ENCODE measurements around the gene OPA3. TPM values are rescaled to one million over a fixed set of nuclear protein-coding genes. Genes with fewer than 3 reads are reported as not detected.

Gene OPA3
- total and polyA plus RNA-seq, 12 donors = 4.3 to 34.1 (median 16.7) TPM

DNA sequence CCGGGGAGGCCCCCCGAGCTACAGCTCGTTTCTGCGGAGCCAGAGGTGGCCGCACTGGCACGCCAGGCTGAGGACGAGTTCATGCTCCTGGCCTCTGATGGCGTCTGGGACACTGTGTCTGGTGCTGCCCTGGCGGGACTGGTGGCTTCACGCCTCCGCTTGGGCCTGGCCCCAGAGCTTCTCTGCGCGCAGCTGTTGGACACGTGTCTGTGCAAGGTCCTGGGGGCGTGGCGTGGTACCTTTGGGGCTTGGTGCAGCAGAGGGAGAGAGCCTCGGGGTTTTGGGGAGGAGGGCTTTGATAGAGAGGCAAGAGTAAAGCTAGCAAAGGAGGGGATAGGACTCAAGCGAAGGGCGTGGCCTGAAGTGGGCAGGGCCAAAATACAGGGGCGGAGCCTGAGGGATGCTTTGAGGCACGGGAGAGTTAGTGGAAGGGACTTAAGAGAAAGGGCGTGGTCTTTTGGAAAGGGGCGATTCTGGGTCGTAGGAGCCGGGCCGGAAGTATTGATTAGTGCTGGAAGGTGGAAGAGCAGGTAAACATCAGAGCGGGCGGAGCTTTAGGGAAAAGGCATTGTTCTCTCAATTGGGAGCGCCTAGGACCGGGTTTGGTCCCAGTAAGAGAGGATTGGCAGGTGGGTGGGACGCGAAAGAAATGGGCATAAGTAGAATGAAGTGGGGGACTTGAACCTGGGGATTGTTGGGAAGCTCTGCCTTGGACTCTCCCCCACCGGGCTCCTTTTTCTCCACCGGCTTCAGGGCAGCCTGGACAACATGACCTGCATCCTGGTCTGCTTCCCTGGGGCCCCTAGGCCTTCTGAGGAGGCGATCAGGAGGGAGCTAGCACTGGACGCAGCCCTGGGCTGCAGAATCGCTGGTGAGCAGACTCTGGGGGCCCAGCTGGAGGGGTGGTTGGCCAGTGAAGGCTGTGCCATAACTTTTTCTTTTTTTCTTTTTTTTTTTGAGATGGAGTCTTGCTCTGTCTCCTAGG lies 85.1 kb downstream of the OPA3 start:
- H3K9me3 ChIP-seq (replicated peaks in 1 of 3) = no peaks in the 10 kb centered on the region
- WGBS, 4 donors = 9 to 13% (median 11%) methylated on average over 28 to 37 of the region's 37 CpGs
- no peak overlapping the region for H3K27ac ChIP-seq
- TF ChIP-seq, protein P1, sequence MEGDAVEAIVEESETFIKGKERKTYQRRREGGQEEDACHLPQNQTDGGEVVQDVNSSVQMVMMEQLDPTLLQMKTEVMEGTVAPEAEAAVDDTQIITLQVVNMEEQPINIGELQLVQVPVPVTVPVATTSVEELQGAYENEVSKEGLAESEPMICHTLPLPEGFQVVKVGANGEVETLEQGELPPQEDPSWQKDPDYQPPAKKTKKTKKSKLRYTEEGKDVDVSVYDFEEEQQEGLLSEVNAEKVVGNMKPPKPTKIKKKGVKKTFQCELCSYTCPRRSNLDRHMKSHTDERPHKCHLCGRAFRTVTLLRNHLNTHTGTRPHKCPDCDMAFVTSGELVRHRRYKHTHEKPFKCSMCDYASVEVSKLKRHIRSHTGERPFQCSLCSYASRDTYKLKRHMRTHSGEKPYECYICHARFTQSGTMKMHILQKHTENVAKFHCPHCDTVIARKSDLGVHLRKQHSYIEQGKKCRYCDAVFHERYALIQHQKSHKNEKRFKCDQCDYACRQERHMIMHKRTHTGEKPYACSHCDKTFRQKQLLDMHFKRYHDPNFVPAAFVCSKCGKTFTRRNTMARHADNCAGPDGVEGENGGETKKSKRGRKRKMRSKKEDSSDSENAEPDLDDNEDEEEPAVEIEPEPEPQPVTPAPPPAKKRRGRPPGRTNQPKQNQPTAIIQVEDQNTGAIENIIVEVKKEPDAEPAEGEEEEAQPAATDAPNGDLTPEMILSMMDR (IDR thresholded peaks at IDR 0.05) = no peak
- no peak for TF ChIP-seq POLR2A (IDR thresholded peaks at IDR 0.05)
- H3K36me3 ChIP-seq (replicated peaks in 1 of 2) = no peaks in the 10 kb centered on the region
- no peaks in the 10 kb centered on the region for H3K27me3 ChIP-seq
- peak overlapping the region in 1 of 4 donors; percentile 17 for H3K4me3 ChIP-seq
- intact Hi-C loops (cut with DNase I) = no loop called here
- DNase-seq = peak in 4 of 7 donors; percentile 41 to 65 (median 50)
- H3K4me1 ChIP-seq (replicated peaks in 1 of 2) = peaks cover 19 to 20% of the 10 kb centered on the region in 2 donors

DNA sequence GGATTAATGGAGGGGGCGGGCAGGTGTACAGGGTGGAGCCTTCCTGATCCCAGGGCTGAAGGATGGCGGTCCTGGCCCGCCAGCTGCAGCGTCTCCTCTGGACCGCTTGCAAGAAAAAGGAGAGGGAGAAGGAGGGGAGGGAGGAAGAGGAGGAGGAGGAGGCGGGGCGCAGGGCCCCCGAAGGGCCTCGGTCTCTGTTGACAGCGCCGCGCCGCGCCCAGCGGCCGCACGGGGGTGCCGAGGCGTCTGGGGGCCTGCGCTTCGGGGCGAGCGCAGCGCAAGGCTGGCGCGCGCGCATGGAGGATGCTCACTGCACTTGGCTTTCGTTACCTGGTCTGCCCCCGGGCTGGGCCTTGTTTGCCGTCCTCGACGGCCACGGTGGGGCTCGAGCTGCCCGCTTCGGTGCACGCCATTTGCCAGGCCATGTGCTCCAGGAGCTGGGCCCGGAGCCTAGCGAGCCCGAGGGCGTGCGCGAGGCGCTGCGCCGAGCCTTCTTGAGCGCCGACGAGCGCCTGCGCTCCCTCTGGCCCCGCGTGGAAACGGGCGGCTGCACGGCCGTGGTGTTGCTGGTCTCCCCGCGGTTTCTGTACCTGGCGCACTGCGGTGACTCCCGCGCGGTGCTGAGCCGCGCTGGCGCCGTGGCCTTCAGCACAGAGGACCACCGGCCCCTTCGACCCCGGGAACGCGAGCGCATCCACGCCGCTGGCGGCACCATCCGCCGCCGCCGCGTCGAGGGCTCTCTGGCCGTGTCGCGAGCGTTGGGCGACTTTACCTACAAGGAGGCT lies 86.0 kb downstream of the OPA3 start, which contains the start of gene PPM1N:
Gene PPM1N, plus strand, starts transcription at position 33 of the 785 bp plus-strand sequence. Its CDS starts 30 bp downstream, at position 63.
- H3K27me3 ChIP-seq = no peaks in the 10 kb centered on the region
- intact Hi-C loops (cut with DNase I) = no loop called here
- 1 to 12% (median 1%) methylated on average over 12 to 89 of the region's 89 CpGs for WGBS, 4 donors

DNA sequence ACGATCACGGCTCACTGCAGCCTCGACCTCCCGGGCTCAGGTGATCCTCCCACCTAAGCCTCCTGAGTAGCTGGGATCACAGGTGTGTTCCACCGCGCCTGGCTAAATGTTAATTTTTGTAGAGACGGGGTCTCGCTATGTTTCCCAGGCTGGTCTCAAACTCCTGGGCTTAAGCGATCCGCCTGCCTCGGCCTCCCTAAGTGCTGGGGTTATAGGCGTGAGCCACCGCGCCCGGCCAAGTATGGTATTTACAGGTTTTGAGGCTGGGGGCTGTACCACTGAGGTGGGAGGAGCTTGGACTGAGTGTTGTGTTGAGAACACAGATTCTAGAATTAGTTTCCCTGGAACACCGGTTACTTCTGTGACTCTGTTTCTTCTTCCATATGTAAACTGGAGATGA lies 86.8 kb downstream of the OPA3 start:
- intact Hi-C loops (cut with DNase I) = no loop called here
- peaks cover 19 to 20% of the 10 kb centered on the region in 2 donors for H3K4me1 ChIP-seq (replicated peaks in 1 of 2)
- H3K36me3 ChIP-seq (replicated peaks in 1 of 2) = no peaks in the 10 kb centered on the region
- no peak overlapping the region for H3K27ac ChIP-seq
- no peaks in the 10 kb centered on the region for H3K27me3 ChIP-seq
- no peaks in the 10 kb centered on the region for H3K9me3 ChIP-seq (replicated peaks in 1 of 3)
- no peak overlapping the region for H3K4me3 ChIP-seq
- TF ChIP-seq, protein P1 (IDR thresholded peaks at IDR 0.05) = no peak
- no peak for TF ChIP-seq POLR2A (IDR thresholded peaks at IDR 0.05)
- 24 to 35% (median 29%) methylated on average over 15 to 16 of the region's 16 CpGs for WGBS, 4 donors
- no peak for DNase-seq

More for the DNA sequence above, 86.0 kb downstream of the OPA3 start, which contains the start of gene PPM1N:
- Histone ChIP-seq H3K27ac (no peak within 1 kb of the TSS), H3K4me1 (replicated peaks in 1 of 2) (peaks cover 19 to 20% of the 10 kb centered on the region in 2 donors), H3K36me3 (replicated peaks in 1 of 2) (no peaks in the 10 kb centered on the region), H3K9me3 (replicated peaks in 1 of 3) (no peaks in the 10 kb centered on the region), H3K4me3 (peak within 1 kb of the TSS in 1 of 4 donors; percentile 68)
- TF ChIP-seq, protein P1 (IDR thresholded peaks at IDR 0.05) = peak in 1 of 6 experiments; percentile 21
- no peak for TF ChIP-seq POLR2A (IDR thresholded peaks at IDR 0.05)
- DNase-seq = peak in 1 of 7 donors; percentile 13

Data from adrenal gland (tissue), 12 donors.